HG02571 (cell line): Measurements from ENCODE around the gene PNPLA7.
"Not testable (repeated sequence)": the region's sequence is repeated elsewhere in the genome, so short reads cannot be mapped to it uniquely, and the experiment has no call there.

Experiments used
- ATAC-seq: cut with Tn5 transposase; IDR thresholded peaks from one replicate; pipeline ENCODE4 v1.9.1; 2021; ENCODE audit warnings: mild to moderate bottlenecking, moderate library complexity; ENCODE audit not compliant: unreplicated experiment

The PNPLA7 gene

GRCh38 chr9:137543237-137543963 is 6.8 kb downstream of the PNPLA7 start:
- no peak for ATAC-seq

- ATAC-seq: no peak
These were observed 7.7 kb downstream of the PNPLA7 start for GRCh38 chr9:137542486-137542885.

- ATAC-seq: no peak
These were observed 9.7 kb downstream of the PNPLA7 start for GRCh38 chr9:137540536-137540935.

- ATAC-seq: no peak
These were observed 12.1 kb downstream of the PNPLA7 start for GRCh38 chr9:137538058-137538457.

GRCh38 chr9:137536594-137537131 is 13.5 kb downstream of the PNPLA7 start:
- ATAC-seq: not testable (repeated sequence)

- ATAC-seq: no peak
These were observed 15.1 kb downstream of the PNPLA7 start for GRCh38 chr9:137535120-137535428.

- no peak for ATAC-seq
These were observed 15.7 kb downstream of the PNPLA7 start for GRCh38 chr9:137534256-137535119.

GRCh38 chr9:137532891-137533468 is 17.2 kb downstream of the PNPLA7 start:
- not testable (repeated sequence) for ATAC-seq

GRCh38 chr9:137531099-137531765 is 19.0 kb downstream of the PNPLA7 start:
- no peak for ATAC-seq

GRCh38 chr9:137530331-137530730 is 19.9 kb downstream of the PNPLA7 start:
- no peak for ATAC-seq

- no peak for ATAC-seq
These were observed 25.3 kb downstream of the PNPLA7 start for GRCh38 chr9:137524981-137525317.

GRCh38 chr9:137524161-137524980 is 25.8 kb downstream of the PNPLA7 start:
- ATAC-seq: no peak

- ATAC-seq: no peak
These were observed 27.3 kb downstream of the PNPLA7 start for GRCh38 chr9:137522746-137523455.

GRCh38 chr9:137521405-137521985 is 28.7 kb downstream of the PNPLA7 start:
- no peak for ATAC-seq

- no peak for ATAC-seq
These were observed 29.4 kb downstream of the PNPLA7 start for GRCh38 chr9:137520614-137521404.

GRCh38 chr9:137519553-137519952 is 30.6 kb downstream of the PNPLA7 start:
- ATAC-seq: no peak

GRCh38 chr9:137518661-137519459 is 31.3 kb downstream of the PNPLA7 start:
- ATAC-seq: not testable (repeated sequence)
